Measurements from ENCODE around the gene BAHCC1.
A peak's percentile ranks its signal among the peaks of the same experiment; 100 is the strongest.

Gene BAHCC1

GRCh38 chr17:81432941-81433340 lies 37.7 kb downstream of the BAHCC1 start (continued):
- TF ChIP-seq CTCF (tag by site-specific recombination; IDR thresholded peaks at IDR 0.05) (no peak), ZNF341 (tag by site-specific recombination; IDR thresholded peaks at IDR 0.05; ENCODE audit: low read depth) (no peak), OSR2 (tag by site-specific recombination; IDR thresholded peaks at IDR 0.05) (peak; percentile 59; the same call in 1 of the 2 replicates), MEIS1 (CRISPR knock-in tag; IDR thresholded peaks at IDR 0.05; ENCODE audit: borderline replicate concordance) (no peak), YY1 (tag by site-specific recombination; IDR thresholded peaks at IDR 0.05) (no peak), KLF9 (tag by site-specific recombination; IDR thresholded peaks at IDR 0.05; ENCODE audit: low read depth) (no peak), ZNF26 (tag by site-specific recombination; IDR thresholded peaks at IDR 0.05) (no peak), ZNF549 (tag by site-specific recombination; IDR thresholded peaks at IDR 0.05) (no peak), ZNF394 (tag by site-specific recombination; IDR thresholded peaks at IDR 0.05; ENCODE audit: borderline replicate concordance) (no peak), ZNF692 (tag by site-specific recombination; IDR thresholded peaks at IDR 0.05) (no peak), ZNF335 (tag by site-specific recombination; conservative IDR thresholded peaks at IDR 0.05) (no peak), HOXA7 (CRISPR knock-in tag; IDR thresholded peaks at IDR 0.05; ENCODE audit: borderline replicate concordance) (no peak), ZNF707 (tag by site-specific recombination; IDR thresholded peaks at IDR 0.05) (no peak), ZNF157 (tag by site-specific recombination; IDR thresholded peaks at IDR 0.05) (no peak), KLF17 (tag by site-specific recombination; IDR thresholded peaks at IDR 0.05) (peak; percentile 74; the same call in 1 of the 2 replicates), ZNF830 (tag by site-specific recombination; IDR thresholded peaks at IDR 0.05; ENCODE audit: low read depth) (no peak), ZNF776 (tag by site-specific recombination; IDR thresholded peaks at IDR 0.05; ENCODE audit: borderline replicate concordance) (no peak), ZNF514 (tag by site-specific recombination; IDR thresholded peaks at IDR 0.05) (no peak), ZNF426 (tag by site-specific recombination; IDR thresholded peaks at IDR 0.05) (no peak), GLIS2 (tag by site-specific recombination; IDR thresholded peaks at IDR 0.05) (peak; percentile 65; the same call in 1 of the 2 replicates), PRDM2 (tag by site-specific recombination; IDR thresholded peaks at IDR 0.05; ENCODE audit: borderline replicate concordance) (no peak), ZBTB48 (tag by site-specific recombination; IDR thresholded peaks at IDR 0.05) (no peak), ZNF146 (tag by site-specific recombination; IDR thresholded peaks at IDR 0.05) (no peak), KLF8 (tag by site-specific recombination; IDR thresholded peaks at IDR 0.05) (no peak), KLF1 (tag by site-specific recombination; IDR thresholded peaks at IDR 0.05) (0 out of 2 replicates have a peak, but pooled peaks have one; percentile 26), TSHZ1 (tag by site-specific recombination; IDR thresholded peaks at IDR 0.05; ENCODE audit: borderline replicate concordance) (no peak)

Measured in HEK293 (cell line).